ENCODE data around the gene ADGRG4. TPM values are rescaled to one million over a fixed set of nuclear protein-coding genes. Genes with fewer than 3 reads are reported as not detected.

The ADGRG4 gene
- total and polyA plus RNA-seq, 2 of the 8 experiments (the other 6 are each of a cell fraction or from before 2014, with no cell fraction given): not detected

GRCh38 chrX:136273986-136274385 lies 26.8 kb upstream of the ADGRG4 start (continued):
- TF ChIP-seq CHD7 (IDR thresholded peaks at IDR 0.05; ENCODE audit: insufficient replicate concordance, low read length): no peak
- TF ChIP-seq GABPA (IDR thresholded peaks at IDR 0.05; ENCODE audit: borderline replicate concordance, insufficient read depth, low read length): no peak
- no peak for TF ChIP-seq SIN3A (conservative IDR thresholded peaks at IDR 0.05 in 1 of 2, IDR thresholded peaks at IDR 0.05 in 1 of 2; ENCODE audit: low read depth in 1 of 2, low read length in 2 of 2)
- TF ChIP-seq SAP30 (IDR thresholded peaks at IDR 0.05; ENCODE audit: insufficient read depth, insufficient replicate concordance, low read length): no peak
- no peak for TF ChIP-seq KDM4A (IDR thresholded peaks at IDR 0.05; ENCODE audit: low read depth, low read length, severe bottlenecking)
- TF ChIP-seq POU5F1 (IDR thresholded peaks at IDR 0.05; ENCODE audit: low read depth, low read length): no peak
- TF ChIP-seq EGR1 (IDR thresholded peaks at IDR 0.05; ENCODE audit: borderline replicate concordance, low read depth, low read length): no peak
- TF ChIP-seq TEAD4 (IDR thresholded peaks at IDR 0.05; ENCODE audit: low read depth, low read length): no peak
- no peak for TF ChIP-seq TCF12 (IDR thresholded peaks at IDR 0.05; ENCODE audit: low read depth, low read length)
- TF ChIP-seq CBX5 (IDR thresholded peaks at IDR 0.05; ENCODE audit: low read depth, low read length): no peak
- no peak for TF ChIP-seq HDAC6 (IDR thresholded peaks at IDR 0.05; ENCODE audit: low read depth, low read length)
